IPS DF 4.7 (cell line): ENCODE measurements around the gene TCF7L2.
A peak's percentile ranks its signal among the peaks of the same experiment; 100 is the strongest.

ENCODE experiments used
- DNase-seq: peaks from one replicate; pipeline ENCODE4 v3.0.0-alpha.2; 2013; ENCODE audit warnings: low spot score; ENCODE audit errors: extremely low read depth

The TCF7L2 gene

GRCh38 chr10:112949875-112950507 is at the start of gene TCF7L2:
TSS of gene TCF7L2 (plus strand) at chr10:112950247. CDS start at chr10:112950757, 510 bp downstream.
- peak; percentile 82 for DNase-seq

GRCh38 chr10:112902730-112903129 is 47.3 kb upstream of the TCF7L2 start:
- DNase-seq = no peak

DNA sequence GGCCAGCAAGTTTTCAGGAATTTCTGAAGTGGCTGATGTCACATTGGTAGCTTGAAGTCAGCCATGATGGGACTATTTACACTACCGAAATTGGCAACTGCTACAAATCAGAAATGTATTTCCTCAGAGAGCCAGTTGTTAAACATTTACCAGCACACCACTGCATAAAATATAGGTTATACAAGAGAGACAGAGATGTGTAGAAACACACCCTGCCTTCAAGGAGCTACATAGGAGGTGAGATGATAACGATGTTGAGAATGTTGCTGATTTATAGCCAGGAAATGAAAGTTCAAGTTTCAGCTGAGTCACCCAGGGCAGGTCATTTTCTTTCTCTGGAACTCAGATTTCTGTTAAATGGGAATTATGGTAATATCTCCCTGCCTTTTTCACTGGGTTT is 46.0 kb upstream of the TCF7L2 start:
- DNase-seq = no peak

- DNase-seq = no peak
Observed at GRCh38 chr10:112906945-112907344, 43.1 kb upstream of the TCF7L2 start.

DNA sequence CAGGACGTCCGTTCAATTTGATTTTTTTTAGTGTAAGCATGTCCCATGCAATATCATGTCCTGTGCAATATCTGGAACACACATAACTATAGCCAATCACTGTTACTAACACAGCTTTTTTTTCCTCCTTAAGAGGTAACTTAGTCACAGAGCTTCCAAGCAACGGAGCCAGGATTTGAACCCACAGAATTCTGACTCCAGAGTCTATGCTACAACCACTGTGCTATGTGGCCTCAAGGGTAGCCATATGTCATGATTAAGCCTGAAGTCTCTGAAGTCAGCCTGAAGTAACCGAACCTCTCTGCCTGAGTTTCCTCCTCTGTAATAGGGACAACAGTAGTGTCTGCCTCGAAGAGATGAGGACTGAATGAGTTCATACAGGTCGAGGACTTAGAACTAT is 42.2 kb upstream of the TCF7L2 start:
- no peak for DNase-seq

- DNase-seq = no peak
Observed at GRCh38 chr10:112911206-112911605, 38.8 kb upstream of the TCF7L2 start.

DNA sequence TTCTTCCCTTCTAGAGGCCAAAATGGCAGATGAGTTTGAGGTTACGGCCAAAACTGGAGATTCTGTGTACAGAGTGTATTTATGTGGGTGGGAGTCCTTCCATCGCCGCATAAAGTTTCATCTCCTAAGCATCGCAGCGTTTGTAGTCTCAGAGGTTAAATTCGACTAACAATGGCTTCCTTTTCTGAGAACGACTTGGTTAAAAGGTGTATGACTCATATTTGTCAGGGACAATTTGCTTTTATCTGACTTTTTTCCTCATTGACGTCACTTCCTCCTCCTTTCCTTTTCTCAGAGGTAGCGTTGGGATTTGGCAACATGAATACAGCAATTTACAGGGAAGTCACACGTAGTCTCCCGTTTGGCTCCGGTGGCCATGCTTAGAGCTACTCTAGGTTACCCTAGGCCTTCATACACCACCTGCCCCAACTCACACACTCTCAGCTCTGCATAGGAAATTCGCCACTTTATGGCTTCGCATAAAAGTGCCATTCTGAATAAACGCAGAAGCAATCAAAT is 37.6 kb upstream of the TCF7L2 start:
- DNase-seq = no peak

- no peak for DNase-seq
Observed at GRCh38 chr10:112913255-112913654, 36.8 kb upstream of the TCF7L2 start.

DNA sequence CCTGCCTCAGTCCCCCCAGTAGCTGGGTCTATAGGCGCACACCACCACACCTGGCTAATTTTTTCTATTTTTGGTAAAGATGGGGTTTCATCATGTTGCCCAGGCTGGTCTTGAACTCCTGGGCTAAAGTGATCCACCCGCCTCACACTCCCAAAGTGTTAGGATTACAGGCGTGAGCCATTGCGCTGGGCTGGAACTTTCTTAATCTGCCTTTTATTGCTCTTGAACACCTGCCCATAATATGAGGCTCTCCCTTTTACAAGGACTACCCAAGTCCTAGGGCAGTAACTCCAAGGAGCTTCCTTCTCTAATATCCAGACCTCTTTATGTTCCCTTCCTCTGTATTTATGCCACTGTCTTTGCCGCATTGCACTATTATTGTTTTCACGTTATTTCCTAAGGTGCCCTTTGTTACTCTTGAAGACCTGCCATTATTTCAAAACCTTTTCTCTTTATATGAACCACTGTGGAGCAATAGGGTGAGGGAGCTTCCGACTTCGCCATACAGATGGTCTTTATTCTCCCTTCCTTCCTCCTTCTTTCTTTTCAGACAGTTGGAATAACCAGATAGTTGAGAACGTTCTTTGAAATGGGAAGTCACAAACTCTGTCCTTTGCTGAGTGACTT is 36.3 kb upstream of the TCF7L2 start:
- DNase-seq = no peak

DNA sequence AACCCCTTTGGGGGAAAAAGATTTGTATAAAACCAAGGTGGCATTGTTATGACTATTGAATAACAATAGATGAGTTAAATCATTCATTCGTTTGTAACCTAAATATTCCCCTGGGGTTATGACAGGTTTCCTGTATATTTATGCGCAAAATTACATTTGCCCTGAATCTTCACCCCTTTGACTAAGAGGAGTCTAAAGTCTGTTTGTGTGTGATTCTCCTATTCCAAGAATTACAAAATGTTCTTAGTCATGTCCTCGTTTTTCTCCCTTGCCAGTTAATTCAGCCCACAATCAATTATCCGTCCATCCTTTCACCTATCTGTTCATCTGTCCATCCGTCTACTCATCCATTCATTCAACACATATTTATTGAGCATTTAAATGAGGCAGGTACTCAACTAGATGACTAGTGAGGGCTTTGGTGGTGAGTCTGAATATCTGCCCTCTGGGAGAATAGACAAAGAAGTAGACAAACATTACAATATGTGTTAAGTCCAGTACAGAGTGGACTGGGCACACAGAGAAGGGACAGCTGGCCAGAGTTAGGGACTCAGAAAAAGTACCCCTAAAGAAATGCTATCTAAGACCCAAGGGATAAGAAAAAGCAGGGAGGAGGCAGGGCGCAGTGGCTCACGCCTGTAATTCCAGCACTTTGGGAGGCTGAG is 35.6 kb upstream of the TCF7L2 start:
- DNase-seq = no peak

GRCh38 chr10:112915590-112916572 is 34.2 kb upstream of the TCF7L2 start:
- DNase-seq = no peak

DNA sequence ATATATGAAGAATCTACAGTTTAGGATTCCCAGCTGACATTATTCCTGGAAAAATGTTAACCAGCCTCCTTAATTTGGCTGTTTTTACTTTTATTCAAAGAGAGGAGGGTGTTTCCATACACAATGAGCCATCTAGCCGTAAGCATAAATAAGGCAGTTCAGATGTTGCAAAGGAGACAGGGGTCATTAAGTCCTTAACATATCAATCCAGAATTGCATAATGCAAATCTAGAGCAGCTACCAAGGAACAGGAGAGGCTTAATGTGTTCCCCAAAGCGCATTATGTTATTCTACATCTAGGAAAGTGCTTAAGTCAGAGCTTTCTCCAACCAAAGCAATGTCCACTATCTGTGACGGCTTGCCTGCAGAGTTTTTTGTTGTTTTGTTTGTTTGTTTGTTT is 32.4 kb upstream of the TCF7L2 start:
- DNase-seq = no peak

DNA sequence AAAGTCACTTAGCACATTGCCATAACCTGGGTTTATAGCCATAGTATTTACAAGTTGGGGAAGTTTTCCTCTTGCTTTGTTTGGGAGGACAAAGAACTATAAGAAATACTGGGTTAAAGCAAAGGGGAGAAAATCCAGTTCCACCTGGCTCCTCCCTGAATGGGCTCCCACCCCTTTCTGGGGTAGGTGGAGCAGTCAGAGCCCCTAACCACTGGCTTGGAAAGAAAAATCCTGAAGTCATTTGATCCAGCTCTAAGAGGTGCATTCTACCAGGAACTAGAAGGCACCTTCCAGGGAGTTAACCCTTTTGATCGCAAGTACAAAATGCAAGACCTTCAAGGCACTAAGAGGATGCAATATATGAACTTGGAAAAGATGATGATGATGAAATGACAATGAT is 31.3 kb upstream of the TCF7L2 start:
- DNase-seq = no peak

- DNase-seq = no peak
Observed at GRCh38 chr10:112919721-112920120, 30.3 kb upstream of the TCF7L2 start.

DNA sequence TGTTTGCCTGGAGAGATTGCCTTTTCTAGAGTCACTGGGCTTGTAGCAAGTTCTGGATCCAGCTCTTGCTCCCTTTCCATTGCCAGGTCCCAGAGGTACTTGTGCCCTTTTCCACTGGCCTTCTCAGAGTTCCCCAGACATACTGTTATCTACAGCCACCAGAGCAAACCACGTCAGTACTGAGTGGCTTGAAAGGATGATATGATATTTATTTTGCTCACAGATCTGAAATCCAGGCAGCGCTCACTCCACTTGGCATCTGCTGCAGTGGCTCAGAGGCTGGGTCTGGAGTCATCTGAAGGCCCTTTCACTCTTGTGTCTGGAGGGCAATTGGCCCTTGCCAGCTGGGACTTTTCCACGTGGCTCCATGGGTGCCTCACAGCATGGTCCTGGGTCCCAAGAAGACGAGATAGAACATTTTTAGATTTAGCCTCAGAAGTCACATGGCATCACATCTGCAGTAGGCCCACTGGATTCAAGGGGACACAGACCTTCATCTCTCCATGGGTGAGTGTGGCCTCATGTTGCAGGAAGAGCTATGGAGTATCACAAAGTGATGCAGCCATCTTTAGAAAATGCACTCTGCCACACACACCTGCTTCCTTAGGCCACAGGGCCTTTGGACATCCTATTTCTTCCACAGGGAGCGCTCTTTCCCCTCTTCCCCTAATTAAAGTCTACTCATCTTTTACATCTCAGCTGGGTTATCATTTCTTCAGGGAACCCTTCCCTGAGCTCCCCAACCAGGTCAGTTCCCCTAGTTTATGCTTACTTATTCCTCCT is 22.9 kb upstream of the TCF7L2 start:
- DNase-seq = no peak

DNA sequence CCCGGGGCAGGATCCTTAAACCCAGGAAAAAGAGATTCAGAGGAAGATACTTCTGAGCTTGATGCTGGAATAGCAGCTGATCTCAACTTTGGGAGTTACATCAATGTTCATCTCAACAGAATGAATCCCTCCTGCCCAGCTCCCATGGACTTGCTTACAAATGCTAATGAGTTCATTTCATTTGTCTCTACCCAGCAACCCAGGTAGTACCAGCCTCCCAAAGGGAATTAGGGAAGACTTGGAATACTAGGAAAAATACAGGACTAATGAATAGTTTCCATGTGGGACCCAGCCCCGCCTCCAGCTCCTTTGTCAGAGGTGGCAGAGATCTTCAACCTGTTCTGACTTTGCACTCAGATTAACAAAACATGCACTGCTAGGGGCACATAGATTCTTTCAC is 22.1 kb upstream of the TCF7L2 start:
- no peak for DNase-seq

GRCh38 chr10:112932658-112933057 is 17.4 kb upstream of the TCF7L2 start:
- no peak for DNase-seq

GRCh38 chr10:112934193-112934592 is 15.9 kb upstream of the TCF7L2 start:
- DNase-seq = no peak

GRCh38 chr10:112938808-112939482 is 11.1 kb upstream of the TCF7L2 start:
- DNase-seq = no peak

DNA sequence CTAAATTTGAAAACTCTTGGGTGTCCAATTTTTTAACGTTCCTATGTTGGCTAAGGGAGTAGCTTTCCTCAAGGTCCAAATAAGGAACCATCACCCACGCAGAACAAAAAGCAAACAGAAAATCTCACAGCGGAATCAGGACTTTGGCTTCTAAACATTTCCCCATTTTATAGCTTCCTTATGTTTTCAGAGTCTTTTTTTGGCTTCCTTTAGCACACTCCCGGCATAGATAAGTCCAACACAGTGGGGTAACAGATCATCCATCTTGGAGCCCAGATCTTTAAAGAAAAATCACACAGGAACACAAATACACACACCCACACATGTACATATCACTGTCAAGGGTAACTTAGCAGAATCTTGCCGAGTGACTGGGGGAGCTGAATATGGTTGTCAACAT is 4.2 kb upstream of the TCF7L2 start:
- DNase-seq = no peak
